Right lung (tissue), 5 donors: ENCODE measurements around the gene ERI2. TPM values are rescaled to one million over a fixed set of nuclear protein-coding genes. Genes with fewer than 3 reads are reported as not detected.
"Not testable (repeated sequence)": the region's sequence is repeated elsewhere in the genome, so short reads cannot be mapped to it uniquely, and the experiment has no call there.

ENCODE experiments used
- DNase-seq, 2 donors: peaks; one replicate each; pipeline ENCODE4 v3.0.0-alpha.2; 2013
- polyA plus RNA-seq, 5 donors: library from polyadenylated mRNA; unstranded; fragments of 120-200 nt; gene quantifications; one replicate each; pipeline versions ENCODE4 v1.2.1 to v1.2.3, GENCODE V29; 2013; ENCODE audit warnings: inconsistent platforms in 1 of 5, low replicate concordance in 1 of 5; ENCODE audit not compliant: insufficient read length in 5 of 5, insufficient read depth in 1 of 5

Gene ERI2
- polyA plus RNA-seq, 5 donors: 23.3 to 47.9 (median 37.4) TPM

- no peak for DNase-seq
These were observed 38.7 kb downstream of the ERI2 start for GRCh38 chr16:20767577-20767976.

- DNase-seq: no peak
These were observed 40.0 kb downstream of the ERI2 start for GRCh38 chr16:20766294-20766693.

- DNase-seq: no peak
These were observed 40.5 kb downstream of the ERI2 start for GRCh38 chr16:20765732-20766131.

- DNase-seq: not testable (repeated sequence)
These were observed 41.8 kb downstream of the ERI2 start for GRCh38 chr16:20764448-20764847.

DNA sequence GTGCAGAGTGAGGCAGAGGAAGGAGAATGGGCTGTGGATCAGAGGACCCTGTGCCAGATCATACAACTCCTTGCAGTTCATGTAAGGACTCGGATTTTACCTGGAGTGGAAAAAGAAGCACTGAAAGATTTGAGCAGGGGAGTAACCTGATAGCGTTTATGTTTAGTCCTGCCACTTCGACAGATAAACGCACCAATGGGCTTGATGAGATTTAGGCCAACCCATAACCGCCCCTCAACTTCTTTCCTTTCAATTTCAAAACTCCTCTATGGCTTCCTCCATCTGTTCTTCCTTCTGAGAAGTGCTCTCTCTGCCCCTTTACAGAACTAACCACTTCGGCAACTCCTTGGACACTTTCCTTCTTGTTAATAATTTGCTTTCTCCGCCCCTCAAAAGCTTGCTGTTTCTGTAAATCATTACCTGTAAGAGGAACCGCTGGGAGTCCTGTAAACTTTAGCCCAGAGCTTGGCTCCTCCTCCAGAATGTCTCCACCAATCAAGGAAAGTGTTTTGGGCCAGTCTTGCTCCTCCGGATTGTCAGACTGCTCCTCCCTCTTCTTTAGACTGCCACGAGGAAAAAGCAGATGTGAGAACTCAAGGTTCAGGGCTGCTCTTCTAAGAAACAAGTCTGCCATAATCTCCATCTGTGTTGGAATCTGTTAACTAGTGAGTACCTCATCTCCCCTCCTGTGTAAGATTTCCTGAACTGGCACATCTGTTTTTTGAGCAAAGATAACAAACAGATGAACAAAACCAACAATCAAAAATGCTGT is 42.6 kb downstream of the ERI2 start, which contains the start of gene ACSM3:
ACSM3 (plus strand) TSS at position 554 of the 772 bp plus-strand sequence. CDS start 6,021 bp downstream, outside the sequence.
- DNase-seq: peak; percentile 72 to 74

GRCh38 chr16:20762404-20763123 is 43.7 kb downstream of the ERI2 start:
- DNase-seq: no peak

DNA sequence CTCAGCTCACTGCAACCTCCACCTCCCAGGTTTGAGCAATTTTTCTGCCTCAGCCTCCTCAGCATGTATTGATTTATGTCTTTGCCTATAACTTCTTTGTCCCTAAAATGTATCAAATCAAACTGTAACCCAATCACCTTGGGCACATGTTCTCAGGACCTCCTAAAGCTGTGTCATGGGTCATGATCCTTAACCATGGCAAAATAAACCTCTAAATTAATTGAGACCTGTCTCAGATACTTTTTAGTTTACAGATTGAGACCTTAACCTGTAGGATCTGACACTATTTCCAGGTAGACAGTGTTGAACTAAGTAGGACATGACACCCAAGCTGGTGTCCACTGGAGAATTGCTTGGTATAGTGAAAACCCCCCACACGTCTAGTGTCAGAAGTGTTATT is 45.1 kb downstream of the ERI2 start:
- DNase-seq: no peak

- DNase-seq: no peak
These were observed 45.9 kb downstream of the ERI2 start for GRCh38 chr16:20760346-20760745.

- DNase-seq: not testable (repeated sequence)
These were observed 50.5 kb downstream of the ERI2 start for GRCh38 chr16:20755799-20756198.

DNA sequence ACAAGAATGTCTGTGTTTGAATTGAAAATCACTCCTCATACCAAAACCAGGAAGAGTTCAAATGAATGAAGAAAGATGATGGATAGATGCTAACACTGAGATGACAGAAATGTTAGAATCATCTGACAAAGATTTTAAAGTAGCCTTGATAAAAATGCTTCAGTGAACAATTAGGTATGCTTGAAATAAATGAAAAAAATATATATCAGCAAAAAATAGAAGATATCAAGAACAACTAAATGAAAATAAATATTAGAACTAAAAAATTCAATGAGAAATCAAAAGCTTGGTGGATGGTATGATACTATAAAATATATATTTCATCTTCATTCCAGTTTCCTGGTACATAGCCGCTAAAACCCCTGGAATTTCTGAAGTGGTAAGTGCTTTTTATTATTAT is 51.0 kb downstream of the ERI2 start:
- DNase-seq: no peak

GRCh38 chr16:20753727-20754126 is 52.5 kb downstream of the ERI2 start:
- no peak for DNase-seq

DNA sequence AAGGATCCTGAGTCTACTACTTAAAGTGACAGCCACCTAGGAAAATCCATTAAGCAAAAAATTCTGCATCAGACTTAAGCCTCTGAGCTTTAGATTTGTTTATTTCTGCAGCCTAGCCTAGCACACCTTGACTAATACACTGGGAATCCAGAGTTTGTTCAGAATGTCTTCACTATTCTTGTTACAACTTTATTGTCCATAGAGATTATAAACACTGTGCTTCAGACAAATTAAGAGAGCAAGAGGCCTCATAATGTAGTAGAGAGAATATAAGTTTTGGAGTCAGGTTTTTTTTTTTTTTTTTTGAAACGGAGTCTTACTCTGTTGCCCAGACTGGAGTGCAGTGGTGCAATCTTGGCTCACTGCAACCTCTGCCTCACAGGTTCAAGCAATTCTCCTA is 55.7 kb downstream of the ERI2 start:
- DNase-seq: no peak

DNA sequence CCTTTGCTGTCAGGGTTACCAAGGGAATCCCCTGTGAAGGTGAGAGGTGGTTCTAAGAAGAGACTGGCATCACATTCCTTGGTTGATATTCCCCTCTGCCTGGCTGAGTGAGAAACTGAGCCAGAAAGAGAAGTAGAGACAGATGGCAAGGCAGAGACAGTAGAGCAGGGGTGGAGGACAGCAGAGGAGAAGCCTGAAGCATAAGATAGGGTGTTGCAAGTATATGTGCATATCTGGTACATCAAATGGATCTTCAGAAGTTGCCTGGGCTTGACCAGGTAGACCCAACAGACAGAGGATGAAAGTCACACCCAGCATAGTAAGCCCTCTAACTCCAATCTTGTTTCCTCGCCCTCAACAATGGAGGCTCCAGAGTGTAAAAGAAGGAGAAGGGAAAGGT is 56.8 kb downstream of the ERI2 start:
- DNase-seq: no peak

GRCh38 chr16:20747030-20747816 is 59.0 kb downstream of the ERI2 start:
- DNase-seq: no peak

DNA sequence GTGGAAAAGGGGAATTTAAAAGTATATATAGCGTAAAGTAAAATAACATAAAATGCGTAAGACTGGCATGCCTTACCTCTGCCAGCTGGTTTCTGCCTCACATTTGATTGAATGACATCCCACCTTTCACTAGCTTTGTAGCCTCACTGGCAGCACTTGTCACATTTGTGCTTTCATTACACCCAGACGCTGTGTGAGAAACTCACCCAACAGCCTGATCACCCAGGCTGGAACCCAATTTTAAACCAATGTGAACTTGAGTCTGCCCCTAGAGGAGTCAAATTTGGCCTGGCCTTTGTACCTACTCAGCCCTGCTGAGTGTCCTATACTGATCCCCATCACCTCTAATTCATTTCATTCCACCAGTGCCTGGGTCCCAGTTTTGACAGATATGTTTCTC is 59.8 kb downstream of the ERI2 start:
- DNase-seq: no peak

Other genes starting within 250 kb of the ERI2 start
- 1 to 10 TPM in 3 of 5 donors, under 1 TPM in 2; 0.32 to 1.9 (median 1.0) TPM for gene ACSM2B, start 230.1 kb downstream of the ERI2 start, polyA plus RNA-seq
- 1 to 10 TPM in 2 of 5 donors, under 1 TPM in 3; 0.82 to 1.6 (median 0.97) TPM for gene ACSM1, start 108.8 kb downstream of the ERI2 start, polyA plus RNA-seq
- 10 to 100 TPM; 59.5 to 86.0 (median 79.9) TPM for gene THUMPD1, start 64.7 kb downstream of the ERI2 start, polyA plus RNA-seq
- 10 to 100 TPM; 49.6 to 73.2 (median 65.9) TPM for gene ACSM3, start 42.5 kb downstream of the ERI2 start, polyA plus RNA-seq
- 10 to 100 TPM in 3 of 5 donors, 1 to 10 TPM in 2; 8.1 to 14.3 (median 11.5) TPM for gene REXO5, start 55 bp upstream of the ERI2 start, polyA plus RNA-seq
- gene DCUN1D3, start 93.9 kb upstream of the ERI2 start, polyA plus RNA-seq: 10 to 100 TPM in 1 of 5 donors, 1 to 10 TPM in 4; 7.2 to 10.2 (median 7.9) TPM
- 10 to 100 TPM; 25.5 to 33.4 (median 30.2) TPM for gene LYRM1, start 94.3 kb upstream of the ERI2 start, polyA plus RNA-seq